Kidney epithelial cell (primary cell): ENCODE measurements around the gene ITPKB. TPM values are rescaled to one million over a fixed set of nuclear protein-coding genes. Genes with fewer than 3 reads are reported as not detected.

Source experiments
- DNase-seq: peaks from one replicate; pipeline ENCODE4 v3.0.0-alpha.2; 2010; ENCODE audit warnings: low read depth
- H3K27me3 ChIP-seq: 2 replicates; pipeline ENCODE4 v1.6.0; 2011; ENCODE audit warnings: low read length; ENCODE audit not compliant: control insufficient read depth, insufficient read depth
- H3K36me3 ChIP-seq: 2 replicates; pipeline ENCODE4 v1.5.1; 2011; ENCODE audit warnings: low read length; ENCODE audit not compliant: control insufficient read depth, insufficient read depth
- H3K4me3 ChIP-seq: 2 replicates; pipeline ENCODE4 v1.5.1; 2011; ENCODE audit warnings: low read depth, mild to moderate bottlenecking, control low read depth, low read length
- CTCF ChIP-seq: IDR thresholded peaks from 2 replicates; pipeline ENCODE4 v1.5.1; 2011; ENCODE audit warnings: mild to moderate bottlenecking, moderate library complexity, low read length, control low read depth, inconsistent platforms; ENCODE audit not compliant: insufficient read depth, poor library complexity, severe bottlenecking
- total RNA-seq: library from RNA; depleted of rRNA; stranded (reverse); fragments of >200 nt; gene quantifications from 2 replicates; pipeline ENCODE4 v1.2.3, GENCODE V29; 2015

Gene ITPKB
- total RNA-seq: 11.7 and 12.4 TPM in 2 replicates

DNA sequence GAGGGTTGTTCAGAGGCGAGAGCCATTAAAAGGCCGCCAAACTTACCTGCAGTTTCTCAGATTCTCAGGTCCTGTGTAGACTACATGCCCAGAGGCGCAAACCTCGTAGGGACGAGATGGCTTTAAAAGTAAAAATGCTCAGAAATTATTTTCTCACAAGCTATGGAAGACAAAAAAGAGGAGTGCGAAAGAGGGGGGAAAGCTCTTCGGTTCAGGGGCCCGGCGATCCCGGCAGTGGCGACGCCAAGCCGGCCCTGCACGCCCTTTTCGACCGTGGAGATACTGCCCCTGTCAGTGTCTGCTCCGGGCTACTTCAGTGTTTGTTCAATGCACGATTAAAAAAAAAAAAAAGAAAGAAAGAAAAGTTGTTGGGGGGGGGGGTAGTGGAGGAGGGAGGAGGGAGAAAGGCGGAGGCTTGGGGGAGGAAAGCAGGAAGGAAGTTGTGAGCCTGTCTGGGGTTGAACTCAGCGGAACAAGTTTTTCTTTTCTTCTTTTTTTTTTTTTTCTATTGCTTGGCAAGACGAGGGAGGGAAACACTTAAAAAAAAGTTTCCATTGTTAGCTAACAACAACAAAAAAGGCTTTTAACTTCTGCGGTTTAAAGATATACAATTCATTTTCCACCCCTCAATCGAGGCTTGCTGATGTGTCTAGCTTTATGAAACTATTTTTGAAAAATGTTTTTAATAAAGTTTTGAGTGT lies at the start of gene ITPKB:
TSS of gene ITPKB (minus strand) at position 288 of the 701 bp plus-strand sequence. CDS start 1,824 bp downstream, outside the sequence.
- Histone ChIP-seq H3K27me3 (no peaks in the 10 kb centered on the region), H3K4me3 (peak within 1 kb of the TSS; percentile 58), H3K36me3 (no peaks in the 10 kb centered on the region)
- peak; percentile 28 for DNase-seq
- TF ChIP-seq CTCF: no peak

- no peaks in the 10 kb centered on the region for H3K27me3 ChIP-seq
- no peak for TF ChIP-seq CTCF
- no peak for DNase-seq
- no peak overlapping the region for H3K4me3 ChIP-seq
- no peaks in the 10 kb centered on the region for H3K36me3 ChIP-seq
Measured at GRCh38 chr1:226787638-226788037, 48.6 kb upstream of the ITPKB start.

DNA sequence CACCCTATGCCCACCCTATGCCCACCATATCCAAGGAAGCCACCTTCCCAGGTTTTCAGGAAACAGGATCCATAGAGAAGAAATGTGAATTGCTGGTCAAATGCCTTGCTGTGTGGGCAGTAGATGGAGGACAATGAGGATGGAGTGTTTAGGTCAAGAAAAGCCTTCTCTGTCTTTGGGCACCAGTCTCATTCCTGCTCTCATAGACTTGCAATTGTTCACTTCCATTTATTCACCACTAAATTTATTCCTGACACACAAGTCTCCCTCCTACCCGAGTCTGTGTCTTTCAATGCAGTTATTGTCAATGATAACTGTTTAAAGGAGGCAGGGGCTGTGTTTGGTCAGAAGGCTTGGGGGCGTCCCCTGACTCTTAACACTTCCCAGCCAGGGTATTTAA lies 48.0 kb upstream of the ITPKB start:
- no peak for DNase-seq
- Histone ChIP-seq H3K27me3 (no peaks in the 10 kb centered on the region), H3K4me3 (no peak overlapping the region), H3K36me3 (no peaks in the 10 kb centered on the region)
- no peak for TF ChIP-seq CTCF

GRCh38 chr1:226786550-226786949 lies 47.5 kb upstream of the ITPKB start:
- no peak for TF ChIP-seq CTCF
- Histone ChIP-seq H3K36me3 (no peaks in the 10 kb centered on the region), H3K27me3 (no peaks in the 10 kb centered on the region), H3K4me3 (no peak overlapping the region)
- DNase-seq: no peak

- H3K4me3 ChIP-seq: no peak overlapping the region
- TF ChIP-seq CTCF: no peak
- H3K36me3 ChIP-seq: no peaks in the 10 kb centered on the region
- H3K27me3 ChIP-seq: no peaks in the 10 kb centered on the region
- DNase-seq: no peak
Measured at GRCh38 chr1:226785805-226786204, 46.7 kb upstream of the ITPKB start.
